HEK293T (cell line): ENCODE measurements around the gene BPI.

Experiments used
- ARNT ChIP-seq: fragments of 450-650 bp; IDR thresholded peaks from 2 replicates; pipeline ENCODE4 v1.6.1; 2017; ENCODE audit warnings: mild to moderate bottlenecking
- BHLHE40 ChIP-seq: fragments of 450-650 bp; IDR thresholded peaks from 2 replicates; pipeline ENCODE4 v1.6.1; 2016; ENCODE audit warnings: mild to moderate bottlenecking, moderate library complexity, borderline replicate concordance
- CTBP1 ChIP-seq: fragments of 450-650 bp; IDR thresholded peaks from 2 replicates; pipeline ENCODE4 v1.6.1; 2016; ENCODE audit warnings: borderline replicate concordance
- ELF4 ChIP-seq: fragments of 450-650 bp; IDR thresholded peaks from 2 replicates; pipeline ENCODE4 v1.6.1; 2017; ENCODE audit warnings: antibody characterized with exemption
- FOXA1 ChIP-seq: fragments of 450-650 bp; IDR thresholded peaks from 2 replicates; pipeline ENCODE4 v1.6.1; 2016; ENCODE audit warnings: mild to moderate bottlenecking
- FOXK2 ChIP-seq: fragments of 450-650 bp; IDR thresholded peaks from 2 replicates; pipeline ENCODE4 v1.6.1; 2016; ENCODE audit warnings: mild to moderate bottlenecking
- SP1 ChIP-seq: fragments of 450-650 bp; IDR thresholded peaks from 2 replicates; pipeline ENCODE4 v1.6.1; 2017
- SUZ12 ChIP-seq: fragments of 450-650 bp; IDR thresholded peaks from 2 replicates; pipeline ENCODE4 v1.6.1; 2016; ENCODE audit warnings: mild to moderate bottlenecking
- TARDBP ChIP-seq: fragments of 450-650 bp; IDR thresholded peaks from 2 replicates; pipeline ENCODE4 v1.6.1; 2016

DNA sequence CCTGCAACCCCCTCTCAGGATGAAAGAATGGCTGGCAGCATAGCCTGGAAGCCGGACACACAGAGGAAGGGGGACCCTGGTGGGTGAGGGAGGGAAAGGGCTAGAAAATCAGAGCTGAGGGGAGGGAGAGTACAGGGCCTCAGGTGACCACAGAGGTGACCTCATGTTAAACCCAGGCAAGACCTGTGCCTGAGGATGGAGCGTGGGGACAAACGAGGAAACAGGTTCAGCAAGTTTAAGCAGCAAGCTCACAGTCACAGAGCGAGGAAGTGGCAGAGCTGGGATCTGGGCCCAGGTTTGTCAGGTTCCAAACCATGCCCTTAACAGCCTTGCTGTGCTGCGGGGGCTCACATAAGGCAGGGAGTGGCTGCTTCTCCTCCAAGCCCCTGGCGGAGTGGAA lies 4.0 kb upstream of the BPI start:
- TF ChIP-seq ARNT (no peak), SP1 (no peak), FOXA1 (no peak), TARDBP (no peak), ELF4 (no peak), SUZ12 (no peak), CTBP1 (no peak), FOXK2 (no peak), BHLHE40 (no peak)
